C4-2B (cell line): ENCODE results near the gene NRAS.

Experiments used
- CTCF ChIP-seq: fragments of 450-650 bp; conservative IDR thresholded peaks from 2 replicates; pipeline ENCODE4 v1.5.1; 2017; ENCODE audit warnings: mild to moderate bottlenecking
- ZFX ChIP-seq: fragments of 450-650 bp; IDR thresholded peaks from 2 replicates; pipeline ENCODE4 v1.6.1; 2017

DNA sequence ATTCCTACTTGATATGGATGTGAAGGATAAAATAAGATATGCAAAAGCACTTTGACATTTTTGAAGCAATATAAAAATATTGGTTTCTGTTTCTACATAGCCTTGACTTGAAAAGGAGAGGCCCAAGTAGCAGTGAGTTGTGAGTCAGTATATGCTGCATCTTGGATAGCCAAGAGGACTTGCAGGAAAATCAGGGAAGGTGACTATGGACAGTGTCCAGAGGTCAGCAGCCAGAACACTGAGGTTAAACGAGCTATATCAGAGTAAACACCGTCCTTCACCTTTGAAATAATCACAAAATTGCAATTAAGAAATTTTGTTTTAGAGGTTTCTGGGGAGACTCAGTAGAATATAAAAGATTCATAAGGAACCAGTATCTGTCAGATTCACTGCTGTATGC is 14.6 kb downstream of the NRAS start:
- TF ChIP-seq CTCF (no peak), ZFX (no peak)
